ENCODE data around the gene NPAS1.
"Not testable (repeated sequence)": the region's sequence is repeated elsewhere in the genome, so short reads cannot be mapped to it uniquely, and the experiment has no call there.

The NPAS1 gene

GRCh38 chr19:47047272-47047762, 27.7 kb downstream of the NPAS1 start:
- no peak for DNase-seq

- DNase-seq = peak; percentile 73
Observed at GRCh38 chr19:47047763-47048405, 28.2 kb downstream of the NPAS1 start.

- no peak for DNase-seq
Observed at GRCh38 chr19:47049307-47049700, 29.7 kb downstream of the NPAS1 start.

- DNase-seq = not testable (repeated sequence)
Observed at GRCh38 chr19:47050562-47050961, 30.9 kb downstream of the NPAS1 start.

- no peak for DNase-seq
Observed at GRCh38 chr19:47056411-47056810, 36.8 kb downstream of the NPAS1 start.

- no peak for DNase-seq
Observed at GRCh38 chr19:47057328-47057727, 37.7 kb downstream of the NPAS1 start.

GRCh38 chr19:47058621-47059022, 39.0 kb downstream of the NPAS1 start:
- no peak for DNase-seq

GRCh38 chr19:47063874-47064273, 44.2 kb downstream of the NPAS1 start:
- no peak for DNase-seq

- no peak for DNase-seq
Observed at GRCh38 chr19:47065242-47065641, 45.6 kb downstream of the NPAS1 start.

- DNase-seq = no peak
Observed at GRCh38 chr19:47066376-47067214, 47.0 kb downstream of the NPAS1 start.

- no peak for DNase-seq
Observed at GRCh38 chr19:47067215-47067847, 47.7 kb downstream of the NPAS1 start.

- DNase-seq = no peak
Observed at GRCh38 chr19:47068246-47068645, 48.6 kb downstream of the NPAS1 start.

- no peak for DNase-seq
Observed at GRCh38 chr19:47068876-47069406, 49.3 kb downstream of the NPAS1 start.

GRCh38 chr19:47069795-47070194, 50.2 kb downstream of the NPAS1 start:
- DNase-seq = no peak

- no peak for DNase-seq
Observed at GRCh38 chr19:47070756-47071155, 51.1 kb downstream of the NPAS1 start.

GRCh38 chr19:47071731-47072130, 52.1 kb downstream of the NPAS1 start:
- DNase-seq = no peak

- DNase-seq = no peak
Observed at GRCh38 chr19:47072323-47072722, 52.7 kb downstream of the NPAS1 start.

- no peak for DNase-seq
Observed at GRCh38 chr19:47073574-47073973, 53.9 kb downstream of the NPAS1 start.

GRCh38 chr19:47074621-47075020, 55.0 kb downstream of the NPAS1 start:
- no peak for DNase-seq

- no peak for DNase-seq
Observed at GRCh38 chr19:47075179-47075810, 55.7 kb downstream of the NPAS1 start.

GRCh38 chr19:47075941-47076340, 56.3 kb downstream of the NPAS1 start:
- no peak for DNase-seq

- DNase-seq = not testable (repeated sequence)
Observed at GRCh38 chr19:47078351-47078750, 58.7 kb downstream of the NPAS1 start.

- DNase-seq = no peak
Observed at GRCh38 chr19:47081095-47081494, 61.5 kb downstream of the NPAS1 start.
